ENCODE measurements around the gene CREB3L4.
"Not testable (repeated sequence)": the region's sequence is repeated elsewhere in the genome, so short reads cannot be mapped to it uniquely, and the experiment has no call there.

Gene CREB3L4

DNA sequence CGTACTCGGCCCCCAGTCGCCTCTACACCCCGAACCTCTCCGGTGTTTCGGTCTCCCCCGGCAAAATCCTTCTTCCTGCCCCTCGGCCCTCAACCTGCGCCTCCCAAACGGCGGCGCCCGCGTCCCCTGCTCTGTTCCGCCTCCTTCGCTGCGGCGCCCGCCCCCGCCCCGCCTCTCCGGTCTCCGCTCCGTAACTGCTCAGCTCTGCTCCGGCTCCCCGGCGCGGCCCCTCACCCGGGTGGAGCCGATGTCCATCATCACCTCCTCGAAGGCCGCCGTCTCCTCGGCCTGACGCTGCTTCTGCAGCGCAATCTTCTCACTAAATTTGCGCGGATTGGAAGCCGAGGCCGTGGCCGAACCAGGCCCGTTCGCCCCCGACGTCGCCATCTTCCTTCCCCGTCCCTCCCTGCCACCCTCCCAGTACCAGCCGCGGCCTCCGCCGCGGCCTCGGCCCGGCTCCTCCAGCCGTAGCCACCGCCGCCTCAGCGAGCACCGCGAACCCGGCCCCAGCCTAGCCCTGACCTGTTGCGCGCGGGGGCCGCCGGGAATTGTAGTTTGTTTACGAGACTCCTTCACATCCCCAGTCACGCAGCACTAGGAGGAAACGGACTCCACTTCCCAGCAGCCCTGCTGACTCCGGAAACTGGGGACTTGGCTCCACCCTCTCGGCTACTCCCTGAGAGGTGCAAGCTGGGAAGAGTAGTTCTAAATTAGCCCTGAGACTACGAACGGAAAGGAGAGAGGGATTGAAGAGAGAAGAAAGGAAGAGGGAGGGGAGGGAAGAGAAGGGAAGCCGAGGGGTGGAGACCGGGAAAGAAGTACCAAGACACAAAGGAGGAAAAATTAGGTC lies 9.4 kb upstream of the CREB3L4 start, which contains the start of gene CRTC2:
TSS of gene CRTC2 (minus strand) at position 502 of the 850 bp plus-strand sequence. CDS start at position 387, 115 bp downstream.
- peak; percentile 93 to 95 for DNase-seq (ENCODE audit: low read depth in 1 of 2, low spot score in 1 of 2)

DNA sequence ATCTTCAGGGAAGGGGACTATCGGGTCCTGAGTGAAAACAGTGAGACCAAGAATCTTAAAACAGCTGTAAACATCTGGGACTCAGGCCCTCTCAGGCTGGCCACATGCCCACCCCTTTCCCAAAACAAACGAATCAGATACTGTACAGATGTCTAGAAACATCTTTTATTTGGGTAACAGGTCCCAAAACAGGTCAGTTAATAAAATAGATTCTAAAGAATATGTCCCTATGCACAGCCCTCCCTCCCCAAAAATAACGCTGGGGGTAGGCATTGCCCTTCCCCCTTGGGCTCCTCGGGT lies 8.8 kb upstream of the CREB3L4 start:
- DNase-seq (ENCODE audit: low read depth in 1 of 2, low spot score in 1 of 2): no peak

DNA sequence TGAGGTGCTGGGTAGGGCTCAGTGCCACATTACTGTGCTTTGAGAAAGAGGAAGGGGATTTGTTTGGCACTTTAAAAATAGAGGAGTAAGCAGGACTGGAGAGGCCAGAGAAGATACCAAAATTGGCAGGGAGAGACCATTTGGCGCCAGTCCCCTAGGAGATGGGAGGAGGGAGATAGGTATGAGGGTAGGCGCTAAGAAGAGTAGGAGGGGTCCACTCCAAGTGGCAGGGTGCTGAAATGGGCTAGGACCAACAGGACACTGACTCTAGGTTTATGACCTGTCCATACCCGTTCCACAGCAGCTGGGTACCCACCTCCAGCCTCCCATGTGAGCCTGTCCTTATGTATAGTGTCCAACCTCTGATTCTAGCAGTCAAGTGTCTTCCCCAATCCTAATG lies 8.2 kb upstream of the CREB3L4 start:
- DNase-seq (ENCODE audit: low read depth in 1 of 2, low spot score in 1 of 2): no peak

DNA sequence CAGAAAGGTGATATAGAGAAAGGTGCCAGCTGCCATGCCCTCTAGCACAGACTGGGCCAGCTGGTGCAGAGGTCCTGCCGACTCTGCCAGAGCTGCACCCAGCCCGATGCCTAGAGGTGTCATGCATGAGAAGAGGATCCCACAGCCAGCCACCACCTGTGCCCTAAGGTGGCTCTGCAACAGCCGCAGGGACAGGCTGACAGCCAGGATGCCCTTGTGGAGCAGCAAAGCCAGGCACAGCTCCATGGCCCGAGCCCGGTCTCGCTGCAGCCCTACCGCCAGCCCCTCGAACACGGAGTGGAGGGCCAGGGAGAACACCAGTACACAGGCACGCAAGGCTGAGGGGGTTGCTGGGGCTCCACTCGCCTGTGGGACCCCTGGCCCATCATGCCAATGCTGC lies 7.5 kb upstream of the CREB3L4 start:
- DNase-seq (ENCODE audit: low read depth in 1 of 2, low spot score in 1 of 2): no peak

DNA sequence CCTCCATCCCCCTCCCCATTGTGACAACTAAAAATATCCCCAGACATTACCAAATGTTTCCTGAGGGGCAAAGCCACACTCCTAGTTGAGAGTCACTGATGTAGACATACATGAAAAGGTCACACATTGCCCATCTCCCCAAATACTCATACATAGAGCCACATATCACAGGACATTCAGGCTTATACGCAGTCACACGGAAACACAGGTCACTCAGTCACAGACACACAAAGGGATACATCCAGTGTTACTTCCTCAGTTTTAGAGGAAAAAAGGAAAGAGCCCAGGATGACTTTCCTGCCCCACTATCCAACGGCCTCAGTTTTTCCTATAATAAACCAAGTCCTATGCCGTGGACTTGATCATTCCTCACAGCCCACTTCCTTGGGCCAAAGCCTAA lies 6.3 kb upstream of the CREB3L4 start:
- no peak for DNase-seq (ENCODE audit: low read depth in 1 of 2, low spot score in 1 of 2)

DNA sequence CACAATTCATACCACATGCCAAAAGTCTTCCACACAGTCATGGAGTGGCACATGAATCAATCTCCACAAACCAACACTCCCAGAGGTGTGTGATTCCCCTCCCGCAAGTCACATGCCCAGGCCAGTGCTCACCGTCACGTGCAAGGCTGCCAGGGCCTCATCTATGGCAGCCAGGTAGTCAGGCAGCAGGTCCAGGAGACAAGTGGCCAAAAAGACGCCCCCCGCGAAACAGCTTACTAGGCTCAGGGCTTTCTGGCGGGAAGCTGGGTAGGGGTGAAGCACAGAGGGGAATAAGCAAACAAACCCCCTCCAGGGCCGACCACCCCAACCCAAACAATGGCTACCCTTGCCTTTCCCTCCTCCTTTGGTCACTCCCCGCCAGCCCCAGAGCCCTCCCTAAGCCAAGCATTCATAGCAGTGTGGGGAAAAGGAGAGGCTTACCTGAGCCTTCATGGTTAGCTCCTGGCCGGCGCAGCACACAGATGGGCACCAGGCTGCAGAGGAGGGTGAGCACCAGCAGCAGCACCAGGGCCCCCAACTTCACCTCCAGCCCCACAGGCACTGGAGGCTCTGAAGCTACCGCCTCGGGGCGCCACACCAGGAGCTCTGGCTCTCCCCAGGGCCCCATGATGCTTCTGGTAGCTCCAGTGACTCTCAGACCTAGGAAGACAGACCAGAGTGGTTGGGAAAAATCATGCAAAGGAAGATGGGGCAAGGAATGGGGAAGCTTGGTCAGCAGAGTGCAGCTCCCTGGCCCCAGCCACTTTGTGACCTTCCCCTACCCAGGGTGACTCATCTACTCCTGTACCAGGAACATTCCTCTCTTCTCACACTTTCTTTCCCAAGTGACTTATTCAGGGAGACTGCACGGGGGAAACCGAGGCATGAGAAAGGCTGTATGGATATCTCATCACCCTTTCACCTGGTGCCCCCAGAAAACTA lies 5.3 kb upstream of the CREB3L4 start:
- no peak for DNase-seq (ENCODE audit: low read depth in 1 of 2, low spot score in 1 of 2)

DNA sequence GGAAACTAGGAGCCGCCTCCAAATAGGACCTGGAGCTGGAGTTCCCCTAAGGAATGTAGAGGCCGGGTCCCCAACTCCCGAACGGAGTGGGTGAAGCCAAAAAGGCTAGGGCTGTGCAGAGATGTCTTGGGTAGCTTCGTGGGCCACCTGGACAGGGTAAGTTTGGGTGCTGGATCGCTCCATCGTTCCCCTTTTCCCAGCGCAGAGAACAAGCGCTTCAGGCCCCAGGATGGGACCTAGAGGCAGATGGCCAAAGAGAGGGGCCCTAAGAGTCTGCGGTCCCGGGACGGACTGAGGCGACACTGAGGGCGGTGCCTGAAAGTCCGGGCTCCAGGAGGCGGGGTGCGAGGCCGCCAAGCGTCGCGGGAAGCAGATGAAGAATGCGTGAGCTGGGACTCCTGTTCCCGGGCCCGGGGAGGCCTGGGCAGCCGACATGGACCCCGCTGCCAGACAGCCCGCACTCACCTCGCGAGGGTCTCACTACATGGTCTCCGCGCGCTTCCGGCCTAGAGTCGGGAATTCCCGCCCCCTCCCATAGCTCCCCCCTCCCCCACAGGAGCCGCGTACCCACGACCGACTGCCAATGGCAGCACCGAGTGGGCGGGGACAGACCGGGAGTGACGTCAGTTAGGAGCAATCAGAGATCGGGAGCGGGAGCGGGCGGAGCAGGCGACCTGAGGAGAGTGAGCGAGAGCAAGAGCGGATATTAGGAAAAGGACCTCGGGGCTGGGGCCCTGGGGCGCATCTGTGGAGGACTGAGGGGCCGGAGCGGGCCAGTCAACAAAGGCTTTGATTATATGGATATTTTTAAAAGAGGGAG lies 4.5 kb upstream of the CREB3L4 start, which contains the start of gene SLC39A1:
TSS of gene SLC39A1 (minus strand) at position 508 of the 820 bp plus-strand sequence. CDS start 822 bp downstream, outside the sequence.
- peak; percentile 88 to 90 for DNase-seq (ENCODE audit: low read depth in 1 of 2, low spot score in 1 of 2)

DNA sequence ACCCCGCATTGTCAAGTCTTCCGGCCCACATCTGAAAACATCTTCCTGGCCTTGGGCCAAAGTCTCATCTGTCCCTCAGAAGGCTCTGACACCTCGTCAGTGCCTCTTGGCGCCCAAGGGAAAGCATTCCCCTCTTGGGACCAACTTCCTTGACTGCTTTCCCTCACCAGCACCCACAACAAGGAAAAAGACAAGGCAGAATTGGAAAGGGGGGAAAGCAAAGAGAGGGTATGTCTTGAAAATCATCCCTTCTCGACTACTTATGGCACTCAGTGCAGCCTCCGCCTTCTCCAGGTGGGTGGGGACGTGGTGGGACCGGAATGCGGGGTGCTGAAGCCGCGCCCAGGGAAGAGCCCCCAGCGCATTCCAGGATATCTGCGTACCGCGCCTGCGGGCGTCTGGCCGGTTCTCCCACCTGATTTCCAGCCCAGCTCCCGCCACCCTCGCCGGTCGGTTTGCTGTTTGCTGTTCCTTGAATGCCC lies 3.8 kb upstream of the CREB3L4 start:
- no peak for DNase-seq (ENCODE audit: low read depth in 1 of 2, low spot score in 1 of 2)

DNA sequence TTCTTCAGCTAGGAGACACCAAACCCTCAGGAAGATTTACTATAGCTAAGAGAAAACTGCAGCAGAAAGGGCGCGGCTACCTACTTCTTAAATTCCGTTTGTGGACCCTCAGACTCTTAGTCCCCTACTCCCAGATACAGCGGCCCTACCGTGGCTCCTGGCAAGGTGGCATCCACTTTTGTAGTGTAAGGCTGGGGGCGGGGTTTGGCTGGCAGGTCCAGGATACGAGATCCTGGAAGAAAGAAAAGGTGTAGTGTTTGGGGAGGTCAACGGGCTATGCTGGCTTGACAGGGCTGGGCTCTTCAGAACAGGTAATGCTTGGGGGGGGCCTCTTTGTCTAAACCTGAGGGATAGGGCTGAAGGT lies 280 bp downstream of the CREB3L4 start:
- DNase-seq (ENCODE audit: low read depth in 1 of 2, low spot score in 1 of 2): no peak

DNA sequence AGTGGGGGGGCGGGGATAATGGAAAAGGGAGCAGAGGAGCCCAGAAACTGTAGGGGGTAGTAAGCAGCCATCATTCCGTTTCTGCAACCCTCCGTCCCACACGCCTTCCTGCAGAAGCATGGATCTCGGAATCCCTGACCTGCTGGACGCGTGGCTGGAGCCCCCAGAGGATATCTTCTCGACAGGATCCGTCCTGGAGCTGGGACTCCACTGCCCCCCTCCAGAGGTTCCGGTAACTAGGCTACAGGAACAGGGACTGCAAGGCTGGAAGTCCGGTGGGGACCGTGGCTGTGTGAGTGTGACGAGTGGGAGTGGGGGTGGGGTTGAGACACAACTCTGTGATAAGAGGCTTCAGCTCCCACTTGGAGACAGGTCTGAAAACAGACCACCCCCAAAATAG lies 706 bp downstream of the CREB3L4 start:
- DNase-seq (ENCODE audit: low read depth in 1 of 2, low spot score in 1 of 2): no peak

DNA sequence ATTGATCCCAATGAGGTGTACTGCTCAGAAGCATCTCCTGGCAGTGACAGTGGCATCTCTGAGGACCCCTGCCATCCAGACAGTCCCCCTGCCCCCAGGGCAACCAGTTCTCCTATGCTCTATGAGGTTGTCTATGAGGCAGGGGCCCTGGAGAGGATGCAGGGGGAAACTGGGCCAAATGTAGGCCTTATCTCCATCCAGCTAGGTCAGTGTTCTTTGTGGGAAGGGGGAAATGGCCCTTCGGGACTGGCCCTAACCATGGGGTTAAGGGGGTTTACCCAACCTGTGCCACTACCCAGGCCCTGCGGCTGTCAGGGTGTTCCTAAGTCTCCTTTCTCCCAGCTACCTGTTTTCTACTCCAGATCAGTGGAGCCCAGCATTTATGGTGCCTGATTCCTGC lies 1.3 kb downstream of the CREB3L4 start:
- DNase-seq (ENCODE audit: low read depth in 1 of 2, low spot score in 1 of 2): no peak

DNA sequence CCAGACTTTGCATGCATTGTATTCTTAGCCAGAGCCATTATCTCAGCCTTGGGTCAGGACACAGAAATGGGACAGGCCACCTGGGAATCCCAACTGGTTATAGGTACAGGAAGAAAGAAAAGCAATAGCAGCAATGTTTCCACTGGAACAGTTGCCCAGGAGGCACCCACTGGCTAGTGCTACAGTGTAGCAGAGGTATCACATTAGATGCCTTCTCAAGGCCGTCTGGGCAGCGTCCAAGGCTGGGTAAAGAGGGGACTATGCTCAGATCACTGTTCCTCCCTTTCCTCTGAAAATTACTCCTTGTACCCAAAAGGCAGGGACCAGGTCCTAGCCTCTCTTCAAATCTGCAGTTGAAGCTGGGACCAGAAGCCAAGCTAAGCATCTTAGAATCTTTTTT lies 2.6 kb downstream of the CREB3L4 start:
- DNase-seq (ENCODE audit: low read depth in 1 of 2, low spot score in 1 of 2): no peak

DNA sequence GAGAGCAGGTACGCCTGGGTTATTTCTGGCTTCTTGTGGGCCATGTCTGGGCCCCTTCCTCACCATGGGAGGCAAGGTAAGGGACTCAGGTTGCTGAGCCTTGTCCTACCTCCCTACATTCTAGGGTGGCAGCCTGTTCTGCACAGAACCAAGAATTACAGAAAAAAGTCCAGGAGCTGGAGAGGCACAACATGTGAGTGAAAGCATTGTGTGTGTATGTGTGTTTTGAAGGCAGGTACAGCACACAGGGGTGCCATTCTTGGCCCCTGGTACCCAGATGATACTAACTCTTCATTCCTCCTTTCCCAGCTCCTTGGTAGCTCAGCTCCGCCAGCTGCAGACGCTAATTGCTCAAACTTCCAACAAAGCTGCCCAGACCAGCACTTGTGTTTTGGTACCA lies 5.4 kb downstream of the CREB3L4 start:
- DNase-seq (ENCODE audit: low read depth in 1 of 2, low spot score in 1 of 2): no peak

DNA sequence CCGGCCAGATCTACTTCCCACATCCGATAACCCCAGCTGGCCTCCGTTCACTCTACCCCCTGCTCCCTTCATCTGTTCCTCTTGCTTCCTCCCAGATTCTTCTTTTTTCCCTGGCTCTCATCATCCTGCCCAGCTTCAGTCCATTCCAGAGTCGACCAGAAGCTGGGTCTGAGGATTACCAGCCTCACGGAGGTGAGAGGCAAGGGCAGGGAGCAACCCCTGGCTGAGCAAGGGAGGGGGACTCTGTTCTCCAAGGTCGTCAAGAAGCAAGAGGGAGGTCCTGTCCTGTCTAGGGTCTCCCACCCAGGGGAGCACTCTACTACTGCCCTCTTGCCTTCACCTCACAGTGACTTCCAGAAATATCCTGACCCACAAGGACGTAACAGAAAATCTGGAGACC lies 5.8 kb downstream of the CREB3L4 start:
- no peak for DNase-seq (ENCODE audit: low read depth in 1 of 2, low spot score in 1 of 2)

DNA sequence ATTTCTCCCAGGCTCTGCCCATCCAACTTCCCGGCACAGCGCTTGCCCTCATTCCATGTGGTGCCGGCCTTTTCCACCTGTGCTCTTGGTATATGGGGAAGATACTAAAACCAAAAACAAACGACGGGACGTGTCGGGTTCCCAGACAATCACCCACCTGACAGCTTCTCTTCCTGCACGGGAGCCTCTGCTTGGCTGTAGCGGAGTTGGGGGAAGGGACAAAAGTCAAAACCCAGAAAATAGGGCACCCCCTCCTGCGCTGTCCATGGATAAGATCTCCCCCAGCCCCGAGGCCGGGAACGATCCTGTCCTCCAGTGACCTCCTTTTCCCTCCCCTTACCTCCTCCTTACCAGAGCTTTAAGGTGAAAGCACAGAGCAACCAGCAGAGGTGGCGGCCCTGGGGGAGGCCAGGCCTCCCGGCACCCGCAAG lies 9.1 kb downstream of the CREB3L4 start:
- DNase-seq (ENCODE audit: low read depth in 1 of 2, low spot score in 1 of 2): no peak

DNA sequence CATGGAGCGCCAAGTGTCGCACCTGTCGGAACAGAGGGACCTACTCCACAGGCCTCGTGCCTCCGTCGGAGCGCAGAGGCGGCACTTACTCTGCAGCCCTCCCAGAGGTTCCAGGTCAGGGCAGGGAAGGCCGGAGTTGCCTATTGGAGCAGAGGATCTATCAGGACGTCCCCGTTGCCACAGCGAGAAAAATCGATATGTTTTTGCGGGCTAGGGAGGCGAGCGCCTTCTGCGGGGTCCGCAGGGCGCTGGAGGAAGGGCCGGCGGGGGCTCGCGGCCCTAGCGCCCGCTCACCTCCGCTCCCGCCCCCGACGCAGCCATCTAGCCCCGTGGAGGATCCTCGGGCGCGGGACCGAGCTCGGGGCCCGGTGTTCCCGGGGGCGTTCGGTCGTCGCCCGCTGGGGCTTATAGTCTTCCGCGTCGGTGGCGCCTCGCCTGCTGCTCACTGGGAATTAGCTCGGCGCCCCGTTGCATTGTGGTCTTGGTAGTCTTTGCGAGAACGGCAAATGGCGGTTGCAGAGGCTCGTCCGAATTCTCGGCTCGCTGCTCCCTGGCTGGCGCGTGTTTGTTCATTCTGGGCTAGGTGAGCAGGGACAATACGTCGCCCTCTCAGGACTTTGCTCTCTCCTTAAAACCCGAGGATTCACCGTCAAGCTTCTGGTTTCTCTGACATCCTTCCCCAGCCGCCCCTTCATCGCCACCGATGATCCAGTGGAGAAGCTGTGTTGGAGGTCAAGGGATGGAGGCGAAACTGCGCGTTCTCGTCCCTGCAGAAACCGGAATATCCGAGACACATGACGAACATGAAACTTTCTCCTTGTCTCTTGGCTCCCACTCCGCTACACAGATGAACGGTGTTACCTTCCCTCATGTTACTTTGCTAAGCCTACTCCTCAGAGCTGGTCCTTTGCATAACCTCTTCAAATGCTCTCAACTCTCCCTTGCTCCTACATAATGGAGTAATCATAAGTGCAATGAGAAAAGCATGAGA lies 9.8 kb downstream of the CREB3L4 start, which contains the start of gene JTB:
TSS of gene JTB (minus strand) at position 425 of the 991 bp plus-strand sequence. CDS start at position 3, 422 bp downstream.
- DNase-seq (ENCODE audit: low read depth in 1 of 2, low spot score in 1 of 2): peak; percentile 67 to 74

DNA sequence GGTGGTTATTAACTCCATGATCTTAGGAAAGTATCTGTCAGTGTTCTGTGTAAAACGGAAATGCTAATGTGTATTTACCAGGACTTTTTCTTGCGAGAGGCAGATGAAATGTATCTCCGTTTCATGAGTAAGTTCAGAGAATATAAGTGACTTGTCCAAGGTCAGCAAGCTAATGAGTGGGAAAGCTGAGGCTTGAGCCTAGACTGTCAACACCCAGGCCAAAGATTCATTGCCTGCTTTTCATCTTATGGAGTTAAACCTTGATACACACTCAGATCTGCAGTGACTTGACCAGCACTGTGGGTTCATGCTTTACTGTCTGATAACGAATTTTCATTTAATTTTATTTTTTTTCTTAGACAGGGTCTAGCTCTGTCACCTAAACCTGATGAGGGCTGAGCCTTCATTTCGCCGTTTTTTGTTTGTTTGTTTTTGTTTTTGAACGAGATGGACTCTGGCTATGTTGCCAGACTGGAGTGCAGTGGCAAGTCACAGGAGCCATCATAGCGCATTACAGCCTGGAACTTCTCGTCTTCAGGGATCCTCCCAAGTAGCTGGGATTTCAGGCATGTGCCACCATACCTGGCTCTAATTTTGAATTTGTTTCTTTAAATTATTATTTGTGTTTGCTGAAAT lies 10.7 kb downstream of the CREB3L4 start:
- DNase-seq (ENCODE audit: low read depth in 1 of 2, low spot score in 1 of 2): no peak

DNA sequence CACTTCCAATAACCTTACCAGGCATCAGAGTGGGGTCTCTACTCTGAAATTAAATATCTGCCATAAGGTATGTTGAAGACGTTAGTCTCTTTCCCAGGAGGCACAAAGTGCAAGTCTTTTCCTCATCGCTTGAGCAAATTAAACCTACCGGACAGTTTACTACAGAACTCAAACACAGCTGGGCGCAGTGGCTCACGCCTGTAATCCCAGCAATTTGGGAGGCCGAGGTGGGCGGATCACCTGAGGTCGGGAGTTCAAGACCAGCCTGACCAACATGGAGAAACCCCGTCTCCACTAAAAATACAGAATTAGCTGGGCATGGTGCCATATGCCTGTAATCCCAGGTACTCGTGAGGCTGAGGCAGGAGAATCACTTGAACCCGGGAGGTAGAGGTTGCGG lies 11.4 kb downstream of the CREB3L4 start:
- not testable (repeated sequence) for DNase-seq (ENCODE audit: low read depth in 1 of 2, low spot score in 1 of 2)

DNA sequence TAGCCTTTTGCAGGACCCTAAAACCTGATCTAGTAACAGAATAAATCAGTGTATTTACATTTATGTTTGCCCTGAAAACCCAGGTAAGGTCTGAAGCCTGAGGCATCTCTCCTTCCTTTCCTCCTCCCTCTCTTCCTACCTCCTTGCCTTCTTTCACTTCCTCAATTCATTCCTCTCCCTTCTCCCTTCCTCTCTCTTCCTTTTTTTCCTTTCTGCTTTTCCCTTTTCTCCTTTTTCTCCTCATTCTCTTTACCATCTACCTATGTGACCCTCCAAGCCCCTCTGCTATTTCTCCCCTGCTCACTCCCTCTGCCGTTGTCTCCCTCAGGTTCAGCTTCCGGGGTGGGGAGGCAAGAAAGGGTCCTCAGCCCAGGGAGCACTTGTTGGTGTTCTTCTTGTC lies 14.0 kb downstream of the CREB3L4 start:
- DNase-seq (ENCODE audit: low read depth in 1 of 2, low spot score in 1 of 2): not testable (repeated sequence)
